CD4-positive, alpha-beta T cell treated with Interferon alpha-2 for 1 hour (primary cell): ENCODE data around the gene GNB5.

Experiments used
- DNase-seq, 2 donors: peaks; one replicate each; pipeline ENCODE4 v3.0.0-alpha.2; 2020 to 2022

Gene GNB5

GRCh38 chr15:52139599-52140462, 51.4 kb downstream of the GNB5 start:
- peak; percentile 47 to 64 for DNase-seq

- DNase-seq, result peak; percentile 16 to 31
Measured at GRCh38 chr15:52137432-52138357, 53.5 kb downstream of the GNB5 start.

- no peak for DNase-seq
Measured at GRCh38 chr15:52136442-52136980, 54.7 kb downstream of the GNB5 start.

GRCh38 chr15:52134502-52135144, 56.6 kb downstream of the GNB5 start:
- DNase-seq, result no peak

GRCh38 chr15:52133510-52134220, 57.5 kb downstream of the GNB5 start:
- DNase-seq, result no peak

- no peak for DNase-seq
Measured at GRCh38 chr15:52132066-52132465, 59.1 kb downstream of the GNB5 start.

- no peak for DNase-seq
Measured at GRCh38 chr15:52128568-52128967, 62.6 kb downstream of the GNB5 start.

- no peak for DNase-seq
Measured at GRCh38 chr15:52124270-52124880, 66.8 kb downstream of the GNB5 start.

GRCh38 chr15:52121896-52122295, 69.3 kb downstream of the GNB5 start:
- DNase-seq, result no peak

- DNase-seq, result no peak
Measured at GRCh38 chr15:52121006-52121405, 70.2 kb downstream of the GNB5 start.

- no peak for DNase-seq
Measured at GRCh38 chr15:52120488-52120887, 70.7 kb downstream of the GNB5 start.

- DNase-seq, result no peak
Measured at GRCh38 chr15:52118969-52119749, 72.0 kb downstream of the GNB5 start.

GRCh38 chr15:52117549-52117948, 73.6 kb downstream of the GNB5 start:
- no peak for DNase-seq

- no peak for DNase-seq
Measured at GRCh38 chr15:52115598-52116427, 75.4 kb downstream of the GNB5 start.

GRCh38 chr15:52114261-52115055, 76.7 kb downstream of the GNB5 start:
- DNase-seq, result no peak

- DNase-seq, result no peak
Measured at GRCh38 chr15:52113708-52114107, 77.5 kb downstream of the GNB5 start.

- no peak for DNase-seq
Measured at GRCh38 chr15:52113235-52113634, 78.0 kb downstream of the GNB5 start.

- peak; percentile 20 to 44 for DNase-seq
Measured at GRCh38 chr15:52112203-52112750, 78.9 kb downstream of the GNB5 start.
